Measurements from ENCODE around the gene CDK5RAP2. TPM values are rescaled to one million over a fixed set of nuclear protein-coding genes. Genes with fewer than 3 reads are reported as not detected.

Gene CDK5RAP2
- total and polyA plus RNA-seq, 9 of the 15 experiments (the other 6 are each of a cell fraction or from before 2014, with no cell fraction given) = 19.9 to 68.8 (median 42.2) TPM

DNA sequence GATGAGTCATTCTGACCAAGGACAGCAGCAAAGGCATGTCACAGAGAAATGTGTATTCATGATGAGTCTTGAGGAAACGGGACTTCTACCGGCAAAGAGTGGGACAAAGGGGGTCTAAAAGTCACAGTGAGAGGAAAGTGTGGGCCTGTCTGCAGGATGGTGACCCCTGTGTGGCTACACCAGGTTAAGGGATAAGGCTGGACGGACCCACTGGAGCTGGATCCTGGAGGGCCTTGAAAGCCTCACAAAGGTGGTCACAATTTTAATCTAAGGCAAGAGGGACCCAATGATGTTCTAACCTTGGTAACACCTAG is 176.5 kb downstream of the CDK5RAP2 start (continued):
- TF ChIP-seq ETV1 (tag; conservative IDR thresholded peaks at IDR 0.05; ENCODE audit: low read depth) (0 out of 2 replicates have a peak, but pooled peaks have one; percentile 24), FOXA1 (IDR thresholded peaks at IDR 0.05; ENCODE audit: borderline replicate concordance) (no peak), PHB2 (IDR thresholded peaks at IDR 0.05; ENCODE audit: low read depth) (no peak), NBN (IDR thresholded peaks at IDR 0.05; ENCODE audit: low read depth) (no peak; the same call in 1 of the 2 replicates), JUND (IDR thresholded peaks at IDR 0.05; ENCODE audit: borderline replicate concordance, low read depth, low read length) (no peak), JUND (tag; IDR thresholded peaks at IDR 0.05; ENCODE audit: borderline replicate concordance, low read depth, low read length) (no peak; the same call in 2 of the 3 replicates), POLR2G (IDR thresholded peaks at IDR 0.05; ENCODE audit: low read depth, low read length) (no peak), TRIM28 (IDR thresholded peaks at IDR 0.05) (no peak)
- TF ChIP-seq, protein P1, sequence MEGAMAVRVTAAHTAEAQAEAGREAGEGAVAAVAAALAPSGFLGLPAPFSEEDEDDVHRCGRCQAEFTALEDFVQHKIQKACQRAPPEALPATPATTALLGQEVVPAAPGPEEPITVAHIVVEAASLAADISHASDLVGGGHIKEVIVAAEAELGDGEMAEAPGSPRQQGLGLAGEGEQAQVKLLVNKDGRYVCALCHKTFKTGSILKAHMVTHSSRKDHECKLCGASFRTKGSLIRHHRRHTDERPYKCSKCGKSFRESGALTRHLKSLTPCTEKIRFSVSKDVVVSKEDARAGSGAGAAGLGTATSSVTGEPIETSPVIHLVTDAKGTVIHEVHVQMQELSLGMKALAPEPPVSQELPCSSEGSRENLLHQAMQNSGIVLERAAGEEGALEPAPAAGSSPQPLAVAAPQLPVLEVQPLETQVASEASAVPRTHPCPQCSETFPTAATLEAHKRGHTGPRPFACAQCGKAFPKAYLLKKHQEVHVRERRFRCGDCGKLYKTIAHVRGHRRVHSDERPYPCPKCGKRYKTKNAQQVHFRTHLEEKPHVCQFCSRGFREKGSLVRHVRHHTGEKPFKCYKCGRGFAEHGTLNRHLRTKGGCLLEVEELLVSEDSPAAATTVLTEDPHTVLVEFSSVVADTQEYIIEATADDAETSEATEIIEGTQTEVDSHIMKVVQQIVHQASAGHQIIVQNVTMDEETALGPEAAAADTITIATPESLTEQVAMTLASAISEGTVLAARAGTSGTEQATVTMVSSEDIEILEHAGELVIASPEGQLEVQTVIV (CRISPR knock-in tag; IDR thresholded peaks at IDR 0.05; ENCODE audit: borderline replicate concordance) = no peak
- TF ChIP-seq, protein P2, sequence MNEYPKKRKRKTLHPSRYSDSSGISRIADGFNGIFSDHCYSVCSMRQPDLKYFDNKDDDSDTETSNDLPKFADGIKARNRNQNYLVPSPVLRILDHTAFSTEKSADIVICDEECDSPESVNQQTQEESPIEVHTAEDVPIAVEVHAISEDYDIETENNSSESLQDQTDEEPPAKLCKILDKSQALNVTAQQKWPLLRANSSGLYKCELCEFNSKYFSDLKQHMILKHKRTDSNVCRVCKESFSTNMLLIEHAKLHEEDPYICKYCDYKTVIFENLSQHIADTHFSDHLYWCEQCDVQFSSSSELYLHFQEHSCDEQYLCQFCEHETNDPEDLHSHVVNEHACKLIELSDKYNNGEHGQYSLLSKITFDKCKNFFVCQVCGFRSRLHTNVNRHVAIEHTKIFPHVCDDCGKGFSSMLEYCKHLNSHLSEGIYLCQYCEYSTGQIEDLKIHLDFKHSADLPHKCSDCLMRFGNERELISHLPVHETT (CRISPR knock-in tag; conservative IDR thresholded peaks at IDR 0.05 in 1 of 2, IDR thresholded peaks at IDR 0.05 in 1 of 2) = peak in 1 of 2 experiments; percentile 50; a peak in 1 of 4 replicates

Measured in K562 (cell line).